MG63 (cell line): ENCODE results near the gene TMEM114. TPM values are rescaled to one million over a fixed set of nuclear protein-coding genes. Genes with fewer than 3 reads are reported as not detected.
A peak's percentile ranks its signal among the peaks of the same experiment; 100 is the strongest.
"Not testable (repeated sequence)": the region's sequence is repeated elsewhere in the genome, so short reads cannot be mapped to it uniquely, and the experiment has no call there.

Source experiments
- DNase-seq: peaks from one replicate; pipeline ENCODE4 v3.0.0-alpha.2; 2020
- H3K27me3 ChIP-seq: fragments of 250-450 bp; sonication (Bioruptor Pico); 2 replicates; pipeline ENCODE4 v1.5.1; 2020; ENCODE audit warnings: mild to moderate bottlenecking, moderate library complexity
- H3K36me3 ChIP-seq: fragments of 250-450 bp; sonication (Bioruptor Pico); 2 replicates; pipeline ENCODE4 v1.5.1; 2020; ENCODE audit warnings: mild to moderate bottlenecking, moderate library complexity
- H3K4me3 ChIP-seq: fragments of 250-450 bp; sonication (Bioruptor Pico); 2 replicates; pipeline ENCODE4 v1.5.1; 2020; ENCODE audit warnings: mild to moderate bottlenecking, moderate library complexity
- H3K9me3 ChIP-seq: fragments of 250-450 bp; sonication (Bioruptor Pico); 2 replicates; pipeline ENCODE4 v1.5.1; 2020; ENCODE audit warnings: mild to moderate bottlenecking, moderate library complexity
- total RNA-seq: library from RNA; depleted of rRNA; stranded (reverse); fragments of >200 nt; shearing (Covaris generic); gene quantifications from 2 replicates; pipeline ENCODE4 v1.2.3, GENCODE V29; 2014; ENCODE audit warnings: low replicate concordance

The TMEM114 gene
- total RNA-seq, 1 experiment from 2014 or later: not detected

GRCh38 chr16:8585857-8586256 lies 4.5 kb downstream of the TMEM114 start:
- Histone ChIP-seq H3K9me3 (no peaks in the 10 kb centered on the region), H3K27me3 (peaks cover 29% of the 10 kb centered on the region), H3K36me3 (no peaks in the 10 kb centered on the region), H3K4me3 (no peak overlapping the region)
- no peak for DNase-seq

- H3K27me3 ChIP-seq: peaks cover 20% of the 10 kb centered on the region
- no peak for DNase-seq
- no peaks in the 10 kb centered on the region for H3K9me3 ChIP-seq
- no peak overlapping the region for H3K4me3 ChIP-seq
- H3K36me3 ChIP-seq: no peaks in the 10 kb centered on the region
Measured at GRCh38 chr16:8585041-8585440, 5.3 kb downstream of the TMEM114 start.

GRCh38 chr16:8583732-8584131 lies 6.6 kb downstream of the TMEM114 start:
- no peaks in the 10 kb centered on the region for H3K36me3 ChIP-seq
- no peak overlapping the region for H3K4me3 ChIP-seq
- H3K9me3 ChIP-seq: no peaks in the 10 kb centered on the region
- peaks cover 7% of the 10 kb centered on the region for H3K27me3 ChIP-seq
- no peak for DNase-seq

GRCh38 chr16:8583199-8583598 lies 7.1 kb downstream of the TMEM114 start:
- Histone ChIP-seq H3K36me3 (no peaks in the 10 kb centered on the region), H3K4me3 (no peak overlapping the region), H3K27me3 (peaks cover 2% of the 10 kb centered on the region; the same call in 1 of the 2 replicates), H3K9me3 (no peaks in the 10 kb centered on the region)
- peak; percentile 77 for DNase-seq

GRCh38 chr16:8581831-8582580 lies 8.3 kb downstream of the TMEM114 start:
- no peak overlapping the region for H3K4me3 ChIP-seq
- no peaks in the 10 kb centered on the region for H3K9me3 ChIP-seq
- H3K36me3 ChIP-seq: no peaks in the 10 kb centered on the region
- no peak for DNase-seq
- no peaks in the 10 kb centered on the region for H3K27me3 ChIP-seq

GRCh38 chr16:8579559-8579958 lies 10.8 kb downstream of the TMEM114 start:
- H3K4me3 ChIP-seq: no peak overlapping the region
- H3K36me3 ChIP-seq: no peaks in the 10 kb centered on the region
- H3K9me3 ChIP-seq: no peaks in the 10 kb centered on the region
- no peak for DNase-seq
- H3K27me3 ChIP-seq: peaks cover 20% of the 10 kb centered on the region

- Histone ChIP-seq H3K36me3 (no peaks in the 10 kb centered on the region), H3K27me3 (peaks cover 22% of the 10 kb centered on the region), H3K4me3 (no peak overlapping the region), H3K9me3 (no peaks in the 10 kb centered on the region)
- no peak for DNase-seq
Measured at GRCh38 chr16:8577678-8578304, 12.5 kb downstream of the TMEM114 start.

- Histone ChIP-seq H3K36me3 (no peaks in the 10 kb centered on the region), H3K9me3 (no peaks in the 10 kb centered on the region), H3K4me3 (no peak overlapping the region), H3K27me3 (peaks cover 22% of the 10 kb centered on the region)
- DNase-seq: no peak
Measured at GRCh38 chr16:8576141-8577004, 13.9 kb downstream of the TMEM114 start.

GRCh38 chr16:8575399-8575798 lies 14.9 kb downstream of the TMEM114 start:
- peaks cover 22% of the 10 kb centered on the region for H3K27me3 ChIP-seq
- no peaks in the 10 kb centered on the region for H3K9me3 ChIP-seq

GRCh38 chr16:8572919-8573724 lies 17.2 kb downstream of the TMEM114 start:
- DNase-seq: peak; percentile 16
- Histone ChIP-seq H3K36me3 (no peaks in the 10 kb centered on the region), H3K9me3 (no peaks in the 10 kb centered on the region), H3K27me3 (peaks cover 22% of the 10 kb centered on the region), H3K4me3 (no peak overlapping the region)

More at GRCh38 chr16:8575399-8575798, 14.9 kb downstream of the TMEM114 start:
- Histone ChIP-seq H3K36me3 (no peaks in the 10 kb centered on the region), H3K4me3 (no peak overlapping the region)
- no peak for DNase-seq

- H3K9me3 ChIP-seq: no peaks in the 10 kb centered on the region
- DNase-seq: no peak
- no peaks in the 10 kb centered on the region for H3K36me3 ChIP-seq
- H3K27me3 ChIP-seq: peaks cover 22% of the 10 kb centered on the region
- no peak overlapping the region for H3K4me3 ChIP-seq
Measured at GRCh38 chr16:8572063-8572918, 18.0 kb downstream of the TMEM114 start.

GRCh38 chr16:8571061-8571596 lies 19.2 kb downstream of the TMEM114 start:
- H3K4me3 ChIP-seq: no peak overlapping the region

GRCh38 chr16:8570393-8570792 lies 19.9 kb downstream of the TMEM114 start:
- not testable (repeated sequence) for H3K9me3 ChIP-seq, H3K27me3 ChIP-seq, H3K4me3 ChIP-seq, H3K36me3 ChIP-seq, DNase-seq

More at GRCh38 chr16:8571061-8571596, 19.2 kb downstream of the TMEM114 start:
- no peak for DNase-seq
- peaks cover 17% of the 10 kb centered on the region for H3K27me3 ChIP-seq
- H3K36me3 ChIP-seq: no peaks in the 10 kb centered on the region
- H3K9me3 ChIP-seq: no peaks in the 10 kb centered on the region

GRCh38 chr16:8569650-8570346 lies 20.5 kb downstream of the TMEM114 start:
- no peak overlapping the region for H3K4me3 ChIP-seq
- peaks cover 4% of the 10 kb centered on the region; the same call in 1 of the 2 replicates for H3K27me3 ChIP-seq
- no peaks in the 10 kb centered on the region for H3K9me3 ChIP-seq
- DNase-seq: no peak
- no peaks in the 10 kb centered on the region for H3K36me3 ChIP-seq

- H3K27me3 ChIP-seq: no peaks in the 10 kb centered on the region
- no peaks in the 10 kb centered on the region for H3K36me3 ChIP-seq
- DNase-seq: no peak
- no peaks in the 10 kb centered on the region for H3K9me3 ChIP-seq
- no peak overlapping the region for H3K4me3 ChIP-seq
Measured at GRCh38 chr16:8568231-8568617, 22.1 kb downstream of the TMEM114 start.
